ENCODE measurements around the gene FGFR4. TPM values are rescaled to one million over a fixed set of nuclear protein-coding genes. Genes with fewer than 3 reads are reported as not detected.

FGFR4 gene
- polyA plus RNA-seq, 1 of the 3 experiments (the other 2 are of a cell fraction) = 5.6 TPM

DNA sequence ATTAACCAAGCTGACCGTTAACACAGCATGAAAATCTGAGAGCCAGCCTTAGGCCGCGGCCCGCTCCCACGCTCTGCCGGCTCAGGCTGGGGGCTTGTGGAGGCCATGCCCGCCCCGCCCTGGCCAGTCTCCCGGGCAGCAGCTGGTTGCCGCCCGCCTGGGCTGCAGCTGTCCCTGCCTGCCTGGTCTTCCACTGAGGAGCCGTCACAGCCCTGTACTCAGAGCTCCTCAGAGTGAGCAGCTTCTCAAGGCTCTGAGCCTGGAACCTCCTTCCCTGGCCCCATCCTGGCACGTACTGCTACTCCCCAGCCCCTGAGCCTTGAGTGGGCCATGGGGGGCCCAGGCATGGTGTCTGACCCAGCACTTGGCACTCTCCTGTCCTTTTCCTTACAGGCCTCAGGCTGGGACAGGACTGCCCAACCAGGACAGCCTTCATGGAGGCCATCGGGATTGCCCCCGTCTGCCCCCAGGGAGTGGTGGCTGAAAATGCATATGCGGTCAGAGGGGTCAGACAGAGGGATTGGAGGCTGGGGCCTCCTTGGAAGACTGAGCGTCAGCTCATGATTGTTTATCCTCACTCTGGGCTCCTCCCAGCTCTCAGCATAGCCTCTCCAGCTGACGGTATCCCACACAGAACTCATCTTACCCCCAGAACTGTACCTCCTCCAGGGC lies 11.9 kb downstream of the FGFR4 start (continued):
- no peak for TF ChIP-seq FOXJ3 (CRISPR knock-in tag; IDR thresholded peaks at IDR 0.05)
- no peak for TF ChIP-seq RFX5 (IDR thresholded peaks at IDR 0.05; ENCODE audit: low read length)

DNA sequence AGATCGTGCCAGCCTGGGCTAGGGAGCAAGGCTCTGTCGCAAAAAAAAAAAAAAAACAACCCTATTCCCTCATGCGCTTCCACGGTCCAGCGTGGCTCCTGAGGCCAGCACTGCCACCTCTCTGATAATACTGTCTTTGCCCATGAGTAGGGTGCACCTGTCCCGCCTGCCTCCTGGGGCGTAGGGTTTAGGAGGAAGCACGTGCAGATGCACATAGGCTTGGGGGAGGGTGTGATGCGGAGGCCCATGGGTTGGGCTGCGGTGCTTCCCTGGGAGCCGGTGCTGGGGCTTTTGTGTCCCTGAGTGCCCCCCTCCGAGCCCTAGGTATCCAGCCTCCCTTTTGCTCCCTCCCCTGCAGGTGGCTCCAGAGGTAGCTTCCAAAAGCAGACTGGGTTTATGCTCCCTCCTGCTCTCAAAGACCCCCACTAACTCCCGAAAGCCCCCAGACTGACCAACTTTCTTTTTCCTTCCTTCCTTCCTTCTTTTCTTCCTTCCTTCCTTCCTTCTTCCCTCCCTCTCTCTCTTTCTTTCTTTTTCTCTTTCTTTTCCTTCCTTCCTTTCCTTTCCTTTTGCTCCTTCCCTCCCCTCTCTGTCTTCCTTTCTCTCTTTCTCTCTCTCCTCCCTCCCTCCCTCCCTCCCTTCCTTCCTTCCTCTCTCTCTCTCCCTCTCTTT lies 12.8 kb downstream of the FGFR4 start:
- WGBS (ENCODE audit: low lambda C conversion rate) = 85% methylated on average over 10 of the region's 13 CpGs
- POLR2A ChIA-PET = interaction anchor here (1.3 kb wide), 1 partner anchor 13 kb away, joined by 3 read pairs; the partner anchor contains the start of gene FGFR4
- Histone ChIP-seq H3K4me2 (no peak overlapping the region), H3F3A (replicated peaks; ENCODE audit: insufficient read depth) (no peaks in the 10 kb centered on the region), H3K4me1 (ENCODE audit: control insufficient read depth in 1 of 2, insufficient read depth in 2 of 2, low read depth in 1 of 2, low read length in 1 of 2) (peaks cover 0 to 12% of the 10 kb centered on the region in 2 experiments; a peak in 1 of 4 replicates), H3K9me3 (no peaks in the 10 kb centered on the region), H3K79me2 (ENCODE audit: insufficient read depth) (no peaks in the 10 kb centered on the region), H4K20me1 (ENCODE audit: insufficient read depth) (no peaks in the 10 kb centered on the region), H3K36me3 (replicated peaks in 1 of 2; ENCODE audit: control insufficient read depth in 1 of 2, insufficient read depth in 2 of 2, low read length in 1 of 2) (no peaks in the 10 kb centered on the region), H2AFZ (ENCODE audit: low read depth) (no peak overlapping the region), H3K9me2 (no peaks in the 10 kb centered on the region), H3K4me3 (ENCODE audit: low read depth in 2 of 2, low read length in 1 of 2) (no peak overlapping the region), H3K27me3 (ENCODE audit: insufficient read depth) (no peaks in the 10 kb centered on the region), H3K27ac (ENCODE audit: low read depth in 2 of 2, low read length in 1 of 2) (no peak overlapping the region), H3K9ac (no peak overlapping the region)
- no peak for TF ChIP-seq YY1 (IDR thresholded peaks at IDR 0.05; ENCODE audit: low read depth)
- TF ChIP-seq, protein P1, sequence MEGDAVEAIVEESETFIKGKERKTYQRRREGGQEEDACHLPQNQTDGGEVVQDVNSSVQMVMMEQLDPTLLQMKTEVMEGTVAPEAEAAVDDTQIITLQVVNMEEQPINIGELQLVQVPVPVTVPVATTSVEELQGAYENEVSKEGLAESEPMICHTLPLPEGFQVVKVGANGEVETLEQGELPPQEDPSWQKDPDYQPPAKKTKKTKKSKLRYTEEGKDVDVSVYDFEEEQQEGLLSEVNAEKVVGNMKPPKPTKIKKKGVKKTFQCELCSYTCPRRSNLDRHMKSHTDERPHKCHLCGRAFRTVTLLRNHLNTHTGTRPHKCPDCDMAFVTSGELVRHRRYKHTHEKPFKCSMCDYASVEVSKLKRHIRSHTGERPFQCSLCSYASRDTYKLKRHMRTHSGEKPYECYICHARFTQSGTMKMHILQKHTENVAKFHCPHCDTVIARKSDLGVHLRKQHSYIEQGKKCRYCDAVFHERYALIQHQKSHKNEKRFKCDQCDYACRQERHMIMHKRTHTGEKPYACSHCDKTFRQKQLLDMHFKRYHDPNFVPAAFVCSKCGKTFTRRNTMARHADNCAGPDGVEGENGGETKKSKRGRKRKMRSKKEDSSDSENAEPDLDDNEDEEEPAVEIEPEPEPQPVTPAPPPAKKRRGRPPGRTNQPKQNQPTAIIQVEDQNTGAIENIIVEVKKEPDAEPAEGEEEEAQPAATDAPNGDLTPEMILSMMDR (IDR thresholded peaks at IDR 0.05) = no peak
- TF ChIP-seq, protein P2, sequence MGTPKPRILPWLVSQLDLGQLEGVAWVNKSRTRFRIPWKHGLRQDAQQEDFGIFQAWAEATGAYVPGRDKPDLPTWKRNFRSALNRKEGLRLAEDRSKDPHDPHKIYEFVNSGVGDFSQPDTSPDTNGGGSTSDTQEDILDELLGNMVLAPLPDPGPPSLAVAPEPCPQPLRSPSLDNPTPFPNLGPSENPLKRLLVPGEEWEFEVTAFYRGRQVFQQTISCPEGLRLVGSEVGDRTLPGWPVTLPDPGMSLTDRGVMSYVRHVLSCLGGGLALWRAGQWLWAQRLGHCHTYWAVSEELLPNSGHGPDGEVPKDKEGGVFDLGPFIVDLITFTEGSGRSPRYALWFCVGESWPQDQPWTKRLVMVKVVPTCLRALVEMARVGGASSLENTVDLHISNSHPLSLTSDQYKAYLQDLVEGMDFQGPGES (IDR thresholded peaks at IDR 0.05; ENCODE audit: low read depth, low read length) = no peak
- TF ChIP-seq FOSL2 (IDR thresholded peaks at IDR 0.05; ENCODE audit: borderline replicate concordance, low read depth) = no peak
- no peak for TF ChIP-seq NRF1 (IDR thresholded peaks at IDR 0.05; ENCODE audit: low read depth, low read length)
- no peak for TF ChIP-seq MXI1 (IDR thresholded peaks at IDR 0.05; ENCODE audit: low read depth, low read length)
- no peak for TF ChIP-seq ELF1 (IDR thresholded peaks at IDR 0.05)
- no peak for TF ChIP-seq TEAD4 (IDR thresholded peaks at IDR 0.05; ENCODE audit: borderline replicate concordance, insufficient read depth)
- TF ChIP-seq, protein P3, sequence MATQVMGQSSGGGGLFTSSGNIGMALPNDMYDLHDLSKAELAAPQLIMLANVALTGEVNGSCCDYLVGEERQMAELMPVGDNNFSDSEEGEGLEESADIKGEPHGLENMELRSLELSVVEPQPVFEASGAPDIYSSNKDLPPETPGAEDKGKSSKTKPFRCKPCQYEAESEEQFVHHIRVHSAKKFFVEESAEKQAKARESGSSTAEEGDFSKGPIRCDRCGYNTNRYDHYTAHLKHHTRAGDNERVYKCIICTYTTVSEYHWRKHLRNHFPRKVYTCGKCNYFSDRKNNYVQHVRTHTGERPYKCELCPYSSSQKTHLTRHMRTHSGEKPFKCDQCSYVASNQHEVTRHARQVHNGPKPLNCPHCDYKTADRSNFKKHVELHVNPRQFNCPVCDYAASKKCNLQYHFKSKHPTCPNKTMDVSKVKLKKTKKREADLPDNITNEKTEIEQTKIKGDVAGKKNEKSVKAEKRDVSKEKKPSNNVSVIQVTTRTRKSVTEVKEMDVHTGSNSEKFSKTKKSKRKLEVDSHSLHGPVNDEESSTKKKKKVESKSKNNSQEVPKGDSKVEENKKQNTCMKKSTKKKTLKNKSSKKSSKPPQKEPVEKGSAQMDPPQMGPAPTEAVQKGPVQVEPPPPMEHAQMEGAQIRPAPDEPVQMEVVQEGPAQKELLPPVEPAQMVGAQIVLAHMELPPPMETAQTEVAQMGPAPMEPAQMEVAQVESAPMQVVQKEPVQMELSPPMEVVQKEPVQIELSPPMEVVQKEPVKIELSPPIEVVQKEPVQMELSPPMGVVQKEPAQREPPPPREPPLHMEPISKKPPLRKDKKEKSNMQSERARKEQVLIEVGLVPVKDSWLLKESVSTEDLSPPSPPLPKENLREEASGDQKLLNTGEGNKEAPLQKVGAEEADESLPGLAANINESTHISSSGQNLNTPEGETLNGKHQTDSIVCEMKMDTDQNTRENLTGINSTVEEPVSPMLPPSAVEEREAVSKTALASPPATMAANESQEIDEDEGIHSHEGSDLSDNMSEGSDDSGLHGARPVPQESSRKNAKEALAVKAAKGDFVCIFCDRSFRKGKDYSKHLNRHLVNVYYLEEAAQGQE (IDR thresholded peaks at IDR 0.05; ENCODE audit: low read depth, low read length) = no peak
- TF ChIP-seq JUND (IDR thresholded peaks at IDR 0.05) = no peak
- no peak for TF ChIP-seq EP300 (IDR thresholded peaks at IDR 0.05; ENCODE audit: borderline replicate concordance in 1 of 2, low read depth in 1 of 2, low read length in 1 of 2)
- no peak for TF ChIP-seq RFX5 (IDR thresholded peaks at IDR 0.05; ENCODE audit: low read length)
- no peak for TF ChIP-seq RXRA (IDR thresholded peaks at IDR 0.05; ENCODE audit: borderline replicate concordance, low read depth)
- TF ChIP-seq GABPA (IDR thresholded peaks at IDR 0.05; ENCODE audit: low read depth) = no peak
- TF ChIP-seq SMC3 (IDR thresholded peaks at IDR 0.05; ENCODE audit: low read depth, low read length) = no peak
- no peak for TF ChIP-seq EZH2phosphoT487 (IDR thresholded peaks at IDR 0.05; ENCODE audit: borderline replicate concordance, low read depth)
- TF ChIP-seq TAF1 (IDR thresholded peaks at IDR 0.05; ENCODE audit: borderline replicate concordance, low read depth, low read length) = no peak
- no peak for TF ChIP-seq FOXM1 (IDR thresholded peaks at IDR 0.05; ENCODE audit: low read depth)
- CTCF ChIA-PET = interaction anchor here (5.1 to 8.5 kb wide), 2 partner anchors 12 to 29 kb away, joined by 37 to 69 read pairs; no protein-coding TSS in a partner anchor
- no peak for DNase-seq
